HG03378 (cell line): ENCODE measurements around the gene RIN2.

ENCODE experiments used
- ATAC-seq: cut with Tn5 transposase; IDR thresholded peaks from one replicate; pipeline ENCODE4 v1.9.1; 2021; ENCODE audit warnings: mild to moderate bottlenecking, moderate library complexity; ENCODE audit not compliant: unreplicated experiment

The RIN2 gene

DNA sequence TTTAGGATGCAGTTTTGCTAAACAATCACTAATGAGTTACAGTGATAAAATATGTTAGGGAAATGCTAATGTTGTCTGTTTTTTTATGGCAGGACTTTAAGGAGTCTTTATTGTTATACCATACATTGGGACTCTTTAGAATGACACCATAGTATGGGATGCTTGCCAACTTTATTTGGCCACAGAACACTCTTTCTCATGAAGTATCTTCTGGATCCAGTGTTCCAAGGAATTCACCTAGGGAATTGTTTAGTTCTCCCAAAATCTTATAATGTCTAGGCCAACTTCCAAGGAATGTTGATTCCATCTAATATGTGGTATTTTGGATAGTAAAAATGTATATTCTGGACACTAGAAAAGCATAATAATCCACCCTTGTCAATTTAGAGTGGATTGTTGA lies 3.3 kb downstream of the RIN2 start:
- ATAC-seq, result no peak

DNA sequence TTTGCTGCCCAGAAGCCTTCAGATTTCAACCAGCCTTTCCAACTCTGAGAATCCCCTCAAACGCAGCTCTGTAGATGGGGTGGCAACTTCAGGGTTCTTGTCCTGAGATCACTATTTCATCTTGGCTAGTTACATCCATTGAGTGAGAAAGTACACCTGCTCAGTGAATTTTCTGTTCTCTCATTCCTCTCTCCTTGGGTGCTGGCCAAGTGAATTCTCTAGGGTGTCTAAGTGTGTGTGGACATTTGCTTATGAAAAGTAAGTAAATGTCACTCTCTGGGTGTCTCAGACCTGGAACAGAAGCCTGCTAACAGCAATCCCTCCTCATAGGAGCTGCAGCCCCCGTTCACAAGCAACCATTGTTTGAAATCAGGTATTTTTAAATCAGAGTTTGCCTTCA lies 3.8 kb downstream of the RIN2 start:
- no peak for ATAC-seq

DNA sequence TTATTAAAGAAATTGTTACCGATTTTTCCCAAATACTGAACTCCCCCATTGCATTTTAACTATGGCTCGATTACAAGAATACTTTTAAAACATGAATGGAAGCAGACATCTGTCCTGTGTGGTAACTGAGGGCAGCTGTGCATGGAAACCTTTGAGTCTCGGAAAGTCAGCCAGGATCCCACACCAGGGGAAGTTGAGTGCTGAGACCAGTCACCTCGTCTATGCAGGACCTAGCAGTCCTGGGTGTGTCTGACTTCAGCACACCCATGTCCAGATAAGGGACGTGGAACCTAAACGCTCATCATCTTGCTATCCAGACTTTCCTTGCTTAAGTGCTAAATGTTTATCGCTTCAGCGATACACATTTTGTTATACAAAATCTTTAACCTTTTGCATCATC lies 6.1 kb downstream of the RIN2 start:
- ATAC-seq, result no peak

- no peak for ATAC-seq
Measured at GRCh38 chr20:19765266-19765665, 7.2 kb downstream of the RIN2 start.

DNA sequence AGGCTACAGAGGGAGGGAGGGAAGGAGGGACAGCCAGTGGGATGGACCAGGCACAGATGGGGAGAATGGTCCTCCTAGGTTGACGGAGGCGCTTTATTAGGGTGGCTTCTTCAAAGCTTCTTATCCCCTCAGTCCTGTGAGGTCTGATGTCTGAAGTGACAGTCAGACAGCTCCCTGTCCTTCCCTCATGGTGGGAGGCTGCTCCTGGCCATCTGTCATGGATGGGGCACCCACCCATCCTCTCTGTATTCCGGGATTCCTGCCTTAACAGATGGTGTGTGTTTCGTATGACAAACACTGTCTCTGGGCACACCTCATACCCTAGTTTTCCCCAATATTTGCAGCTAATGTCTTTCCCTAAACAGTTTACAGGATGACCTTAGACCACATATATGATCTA lies 7.9 kb downstream of the RIN2 start:
- ATAC-seq, result no peak

DNA sequence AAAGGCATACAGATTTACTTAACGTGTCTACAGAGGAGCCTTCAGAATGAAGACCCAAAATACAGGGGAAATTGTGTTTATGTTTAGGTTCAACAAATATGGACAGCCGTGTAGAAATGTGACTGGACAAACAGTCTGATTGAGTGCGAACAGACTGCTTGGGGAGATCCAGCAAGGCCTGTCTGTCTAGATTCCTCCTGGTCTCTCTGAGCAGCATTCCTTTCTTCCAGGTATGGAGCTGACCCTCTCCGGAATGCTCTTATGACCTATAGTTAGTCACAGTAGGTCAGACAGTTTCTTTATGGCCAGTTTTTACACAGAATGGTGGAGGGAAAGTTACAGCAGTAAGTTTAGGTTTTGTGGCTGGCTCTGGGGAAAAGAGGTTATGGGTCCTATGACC lies 9.0 kb downstream of the RIN2 start:
- ATAC-seq, result no peak

GRCh38 chr20:19768325-19768842 lies 10.3 kb downstream of the RIN2 start:
- ATAC-seq, result no peak

DNA sequence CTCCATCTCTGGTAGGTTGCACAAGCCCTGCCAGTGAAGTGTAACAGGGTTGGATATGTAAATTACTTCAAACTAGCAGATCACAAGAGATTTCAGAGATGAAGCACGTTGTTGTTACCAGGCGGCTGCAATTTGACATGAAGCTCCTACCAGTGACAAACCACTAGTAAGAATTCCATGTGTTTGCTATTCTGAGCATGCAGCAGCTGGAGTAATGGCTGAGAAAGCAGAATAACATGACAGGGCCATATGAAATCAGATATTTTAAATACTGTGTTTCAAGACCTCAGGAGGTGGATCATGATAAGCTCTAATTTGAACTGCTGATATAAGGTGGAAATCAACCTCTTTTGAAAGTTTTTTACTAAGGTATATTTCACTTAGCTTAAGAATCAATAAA lies 11.4 kb downstream of the RIN2 start:
- no peak for ATAC-seq

DNA sequence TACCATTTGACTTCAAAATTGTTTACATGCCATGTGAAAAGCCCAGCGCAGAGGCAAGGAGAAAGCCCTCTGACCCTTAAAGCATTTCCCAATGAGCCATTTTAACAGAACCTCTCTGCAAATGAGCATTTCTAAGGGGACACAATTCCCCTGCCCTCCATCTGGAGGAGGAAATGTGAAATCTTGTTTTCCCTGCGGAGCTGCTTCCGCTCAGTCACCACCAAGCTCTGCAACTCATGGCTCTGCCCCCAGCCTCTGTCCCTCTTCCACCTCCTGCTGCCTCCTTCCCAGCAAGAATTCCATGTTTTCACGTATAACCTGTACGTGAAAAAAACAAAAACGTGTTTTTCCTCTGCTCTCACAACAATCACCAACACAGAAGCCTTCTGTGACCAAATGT lies 12.3 kb downstream of the RIN2 start:
- no peak for ATAC-seq

- ATAC-seq, result no peak
Measured at GRCh38 chr20:19771031-19771430, 13.0 kb downstream of the RIN2 start.

DNA sequence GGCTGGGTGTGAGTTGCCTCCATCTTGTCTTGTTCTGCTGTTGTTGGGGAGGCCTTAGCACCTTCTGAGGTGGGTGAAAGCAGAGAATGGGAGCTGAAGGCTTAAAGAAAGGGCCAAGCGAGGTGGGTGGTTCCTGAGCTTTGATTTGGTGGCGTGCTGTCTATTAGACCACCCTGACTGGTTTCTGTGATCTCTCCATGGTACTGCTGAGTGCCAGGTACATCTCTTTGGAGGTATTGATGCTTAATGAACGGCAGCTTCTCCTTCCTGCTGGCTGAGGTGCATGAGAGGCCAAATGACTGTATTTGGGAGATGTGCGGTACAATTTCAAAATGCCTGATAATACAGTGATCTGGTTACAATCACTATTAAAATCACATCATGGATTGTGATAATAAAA lies 15.4 kb downstream of the RIN2 start:
- ATAC-seq, result no peak

- ATAC-seq, result no peak
Measured at GRCh38 chr20:19774135-19774933, 16.3 kb downstream of the RIN2 start.

- ATAC-seq, result no peak
Measured at GRCh38 chr20:19775353-19776253, 17.5 kb downstream of the RIN2 start.

GRCh38 chr20:19777315-19777714 lies 19.3 kb downstream of the RIN2 start:
- ATAC-seq, result no peak

- ATAC-seq, result no peak
Measured at GRCh38 chr20:19777981-19778380, 19.9 kb downstream of the RIN2 start.

DNA sequence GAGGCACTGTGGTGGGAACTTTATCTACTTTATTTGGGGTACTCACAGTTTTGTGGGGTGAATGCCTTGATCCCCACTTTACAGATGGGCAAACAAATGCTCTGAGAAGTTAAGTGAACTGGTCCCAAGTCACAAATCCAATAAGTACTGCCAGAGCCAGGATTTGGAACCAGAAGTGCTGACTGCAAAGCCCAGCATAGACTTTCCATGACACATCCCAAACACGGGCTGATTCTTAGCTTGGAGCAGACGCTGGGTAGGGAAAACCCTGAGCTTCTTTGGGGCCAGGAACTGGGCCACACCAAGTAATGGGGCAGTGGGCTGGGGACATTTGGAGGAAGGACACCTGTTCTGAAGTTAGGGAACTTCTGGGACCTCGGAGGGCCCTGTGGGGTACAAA lies 20.3 kb downstream of the RIN2 start:
- ATAC-seq, result no peak

DNA sequence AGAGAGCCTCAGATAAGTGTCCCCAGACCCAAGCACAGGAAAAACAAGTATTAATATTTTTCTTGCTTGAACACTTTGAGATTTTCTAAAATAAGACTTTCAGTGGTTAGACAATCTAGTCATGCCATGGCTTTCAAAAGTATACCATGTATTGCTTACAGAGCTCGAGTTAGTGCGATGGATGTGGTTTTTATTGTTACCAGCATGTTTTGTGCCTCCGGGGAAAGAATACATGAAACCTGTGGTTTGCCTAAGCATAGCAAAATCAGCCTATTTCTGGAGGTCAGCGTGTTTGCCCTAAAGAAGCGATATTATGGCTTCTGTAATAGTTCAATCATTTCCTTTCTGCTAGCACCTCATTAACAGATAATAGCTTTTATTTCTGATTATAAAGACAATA lies 21.6 kb downstream of the RIN2 start:
- ATAC-seq, result peak; percentile 85

DNA sequence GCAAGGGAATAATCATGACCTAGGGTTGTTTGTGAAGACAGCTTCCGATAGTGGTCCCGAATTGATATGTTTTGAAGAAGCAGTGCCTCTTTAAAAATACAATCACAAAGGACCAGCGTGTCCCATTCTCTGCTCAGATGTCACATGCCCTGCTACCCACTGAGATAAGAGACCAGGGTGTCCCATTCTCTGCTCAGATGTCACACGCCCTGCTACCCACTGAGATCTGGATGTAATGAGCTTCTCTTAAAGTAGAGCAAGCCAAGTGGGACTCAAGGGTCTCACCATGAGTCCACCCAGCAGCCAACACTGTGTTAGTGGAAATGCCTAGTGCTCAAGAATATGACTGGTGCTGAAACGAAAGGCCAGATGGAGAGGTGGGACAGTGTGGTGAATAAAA lies 22.2 kb downstream of the RIN2 start:
- no peak for ATAC-seq

DNA sequence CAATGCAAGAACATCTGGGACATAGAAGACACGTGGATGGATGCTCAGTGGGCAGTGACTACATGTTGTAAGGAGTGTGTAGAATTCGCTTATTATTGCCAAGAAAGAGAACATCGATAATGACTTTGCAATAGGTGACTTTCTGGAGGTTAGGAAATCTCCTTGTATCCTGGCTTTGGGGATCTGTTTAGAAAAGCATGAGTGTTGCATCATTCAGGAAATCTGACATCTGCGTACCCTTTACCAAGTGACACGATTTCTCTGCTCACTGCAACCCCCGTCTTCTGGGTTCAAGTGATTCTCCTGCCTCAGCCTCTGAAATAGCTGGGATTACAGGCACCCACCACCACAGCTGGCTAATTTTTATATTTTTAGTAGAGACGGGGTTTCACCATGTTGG lies 23.2 kb downstream of the RIN2 start:
- ATAC-seq, result no peak

DNA sequence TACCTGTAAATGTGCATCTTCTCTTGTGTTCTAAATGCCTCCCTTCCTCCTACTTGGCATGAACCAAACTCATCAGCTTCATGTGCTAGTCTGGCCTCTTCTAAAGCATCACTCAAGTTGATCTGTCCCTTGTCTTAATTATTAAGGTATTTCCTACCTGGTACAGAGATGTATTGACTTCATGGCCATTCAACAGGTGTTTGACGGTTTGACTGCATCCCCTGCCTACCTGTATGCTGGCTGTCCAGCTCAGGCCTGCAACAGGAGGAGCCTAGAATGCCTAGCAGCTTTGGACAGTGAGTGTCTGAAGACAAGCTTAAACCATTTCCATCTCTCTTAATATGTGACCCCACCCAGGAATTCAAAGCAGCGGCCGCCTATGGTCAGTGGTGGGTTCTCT lies 24.6 kb downstream of the RIN2 start:
- ATAC-seq, result no peak

GRCh38 chr20:19783966-19784401 lies 25.9 kb downstream of the RIN2 start:
- ATAC-seq, result no peak
